GM21786 (cell line): ENCODE data around the gene MDK.
"Not testable (repeated sequence)": the region's sequence is repeated elsewhere in the genome, so short reads cannot be mapped to it uniquely, and the experiment has no call there.

Source experiments
- ATAC-seq: cut with Tn5 transposase; IDR thresholded peaks from one replicate; pipeline ENCODE4 v1.9.1; 2021; ENCODE audit not compliant: unreplicated experiment

Gene MDK

GRCh38 chr11:46367244-46367915 is 14.1 kb upstream of the MDK start:
- ATAC-seq, result peak; percentile 68

- no peak for ATAC-seq
Observed at GRCh38 chr11:46367916-46368267, 13.6 kb upstream of the MDK start.

GRCh38 chr11:46369458-46370152 is 11.9 kb upstream of the MDK start:
- ATAC-seq, result no peak

GRCh38 chr11:46370253-46370652 is 11.2 kb upstream of the MDK start:
- no peak for ATAC-seq

GRCh38 chr11:46371262-46371661 is 10.2 kb upstream of the MDK start:
- ATAC-seq, result not testable (repeated sequence)

GRCh38 chr11:46372086-46372485 is 9.4 kb upstream of the MDK start:
- no peak for ATAC-seq

GRCh38 chr11:46372501-46372900 is 9.0 kb upstream of the MDK start:
- not testable (repeated sequence) for ATAC-seq

GRCh38 chr11:46373787-46374740 is 7.4 kb upstream of the MDK start:
- no peak for ATAC-seq

GRCh38 chr11:46374815-46375214 is 6.7 kb upstream of the MDK start:
- ATAC-seq, result no peak

GRCh38 chr11:46375392-46376101 is 5.9 kb upstream of the MDK start:
- ATAC-seq, result no peak

- ATAC-seq, result no peak
Observed at GRCh38 chr11:46376258-46377050, 5.0 kb upstream of the MDK start.

- ATAC-seq, result no peak
Observed at GRCh38 chr11:46377290-46377689, 4.2 kb upstream of the MDK start.

GRCh38 chr11:46377831-46378230 is 3.6 kb upstream of the MDK start:
- no peak for ATAC-seq

- no peak for ATAC-seq
Observed at GRCh38 chr11:46378296-46378695, 3.2 kb upstream of the MDK start.

- ATAC-seq, result no peak
Observed at GRCh38 chr11:46378811-46379481, 2.5 kb upstream of the MDK start.

GRCh38 chr11:46379482-46380293 is 1.8 kb upstream of the MDK start:
- ATAC-seq, result not testable (repeated sequence)

GRCh38 chr11:46380340-46381047 is 975 bp upstream of the MDK start:
- ATAC-seq, result peak; percentile 41
